DOHH2 (cell line): ENCODE measurements around the gene LDAH.

ENCODE experiments used
- H3F3A ChIP-seq: fragments of 200-600 bp; sonication (generic), shearing (Covaris generic); 2 replicates; pipeline ENCODE4 v1.6.0; 2016; ENCODE audit warnings: antibody characterized with exemption, mild to moderate bottlenecking; ENCODE audit not compliant: control insufficient read depth, insufficient read depth
- H3K27ac ChIP-seq: fragments of 200-600 bp; sonication (generic); 2 replicates; pipeline ENCODE4 v1.5.1; 2014; ENCODE audit warnings: low read depth, mild to moderate bottlenecking, low read length, moderate library complexity
- H3K27me3 ChIP-seq: fragments of 200-600 bp; sonication (generic); 2 replicates; pipeline ENCODE4 v1.6.1; 2014; ENCODE audit warnings: mild to moderate bottlenecking, low read length, mixed read lengths; ENCODE audit not compliant: control insufficient read depth
- H3K36me3 ChIP-seq: fragments of 200-600 bp; sonication (generic); 2 replicates; pipeline ENCODE4 v1.6.1; 2014; ENCODE audit warnings: mild to moderate bottlenecking, low read length, moderate library complexity, mixed read lengths; ENCODE audit not compliant: control insufficient read depth
- H3K4me1 ChIP-seq: fragments of 200-600 bp; sonication (generic); 2 replicates; pipeline ENCODE4 v1.6.1; 2014; ENCODE audit warnings: mild to moderate bottlenecking, low read length, mixed read lengths; ENCODE audit not compliant: control insufficient read depth
- H3K4me2 ChIP-seq: fragments of 200-600 bp; sonication (generic); 2 replicates; pipeline ENCODE4 v1.6.0; 2014; ENCODE audit warnings: mild to moderate bottlenecking, low read length, moderate library complexity
- H3K4me3 ChIP-seq: fragments of 200-600 bp; sonication (generic); 2 replicates; pipeline ENCODE4 v1.5.1; 2014; ENCODE audit warnings: mild to moderate bottlenecking, low read length, mixed read lengths
- H3K79me2 ChIP-seq: fragments of 200-600 bp; sonication (generic); 2 replicates; pipeline ENCODE4 v1.6.1; 2014; ENCODE audit warnings: mild to moderate bottlenecking, low read length, mixed read lengths; ENCODE audit not compliant: control insufficient read depth
- H3K9me2 ChIP-seq: fragments of 200-600 bp; sonication (generic); replicated peaks from 2 replicates; pipeline ENCODE4 v1.6.1; 2014; ENCODE audit warnings: mild to moderate bottlenecking, low read length, mixed read lengths; ENCODE audit not compliant: control insufficient read depth
- H3K9me3 ChIP-seq: fragments of 200-600 bp; sonication (generic); 2 replicates; pipeline ENCODE4 v1.6.1; 2014; ENCODE audit warnings: antibody characterized with exemption, low read length, mixed read lengths; ENCODE audit not compliant: control insufficient read depth, insufficient read depth
- H4K20me1 ChIP-seq: fragments of 200-600 bp; sonication (generic); 2 replicates; pipeline ENCODE4 v1.6.0; 2014; ENCODE audit warnings: low read depth, mild to moderate bottlenecking, antibody characterized with exemption, low read length, moderate library complexity; ENCODE audit not compliant: control insufficient read depth, insufficient read depth
- EZH2phosphoT487 ChIP-seq: fragments of 200-600 bp; sonication (generic); IDR thresholded peaks from 2 replicates; pipeline ENCODE4 v1.6.1; 2017; ENCODE audit warnings: borderline replicate concordance, mild to moderate bottlenecking, antibody characterized with exemption, low read length, moderate library complexity, mixed read lengths
- TF ChIP-seq, protein P1 (sequence below): fragments of 200-600 bp; sonication (generic); IDR thresholded peaks from one replicate; pipeline ENCODE4 v1.5.1; 2014; ENCODE audit warnings: antibody characterized with exemption, mild to moderate bottlenecking, low read depth, low read length; ENCODE audit not compliant: poor library complexity, severe bottlenecking

The LDAH gene

DNA sequence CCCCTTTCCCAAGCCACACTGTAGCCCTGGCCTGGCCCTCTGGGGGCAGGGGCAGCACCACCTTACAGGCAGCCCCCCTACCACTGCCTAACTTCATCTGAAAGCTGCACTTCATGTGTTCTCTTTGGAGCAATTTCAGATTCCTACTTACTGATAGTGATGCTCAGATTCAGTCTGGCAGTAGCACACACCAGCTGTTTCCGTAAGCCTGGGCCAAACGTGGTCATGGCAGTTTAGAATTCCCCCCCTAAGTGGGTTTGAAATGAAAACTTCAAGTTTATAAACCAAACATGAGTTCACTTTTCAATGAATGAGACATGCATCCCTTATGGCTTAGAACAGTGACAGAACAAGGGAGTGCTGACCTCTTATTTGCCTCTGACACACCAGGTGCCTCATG lies 126.5 kb downstream of the LDAH start:
- no peaks in the 10 kb centered on the region for H3K9me2 ChIP-seq
- no peaks in the 10 kb centered on the region for H3K79me2 ChIP-seq
- no peaks in the 10 kb centered on the region for H3K9me3 ChIP-seq
- H3K36me3 ChIP-seq: peaks cover 20% of the 10 kb centered on the region
- TF ChIP-seq EZH2phosphoT487: no peak
- TF ChIP-seq, protein P1, sequence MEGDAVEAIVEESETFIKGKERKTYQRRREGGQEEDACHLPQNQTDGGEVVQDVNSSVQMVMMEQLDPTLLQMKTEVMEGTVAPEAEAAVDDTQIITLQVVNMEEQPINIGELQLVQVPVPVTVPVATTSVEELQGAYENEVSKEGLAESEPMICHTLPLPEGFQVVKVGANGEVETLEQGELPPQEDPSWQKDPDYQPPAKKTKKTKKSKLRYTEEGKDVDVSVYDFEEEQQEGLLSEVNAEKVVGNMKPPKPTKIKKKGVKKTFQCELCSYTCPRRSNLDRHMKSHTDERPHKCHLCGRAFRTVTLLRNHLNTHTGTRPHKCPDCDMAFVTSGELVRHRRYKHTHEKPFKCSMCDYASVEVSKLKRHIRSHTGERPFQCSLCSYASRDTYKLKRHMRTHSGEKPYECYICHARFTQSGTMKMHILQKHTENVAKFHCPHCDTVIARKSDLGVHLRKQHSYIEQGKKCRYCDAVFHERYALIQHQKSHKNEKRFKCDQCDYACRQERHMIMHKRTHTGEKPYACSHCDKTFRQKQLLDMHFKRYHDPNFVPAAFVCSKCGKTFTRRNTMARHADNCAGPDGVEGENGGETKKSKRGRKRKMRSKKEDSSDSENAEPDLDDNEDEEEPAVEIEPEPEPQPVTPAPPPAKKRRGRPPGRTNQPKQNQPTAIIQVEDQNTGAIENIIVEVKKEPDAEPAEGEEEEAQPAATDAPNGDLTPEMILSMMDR: no peak
- no peak overlapping the region for H3K27ac ChIP-seq
- no peak overlapping the region for H3K4me3 ChIP-seq
- no peaks in the 10 kb centered on the region for H4K20me1 ChIP-seq
- H3F3A ChIP-seq: no peaks in the 10 kb centered on the region
- H3K4me2 ChIP-seq: no peak overlapping the region
- peaks cover 9% of the 10 kb centered on the region for H3K4me1 ChIP-seq
- no peaks in the 10 kb centered on the region for H3K27me3 ChIP-seq

DNA sequence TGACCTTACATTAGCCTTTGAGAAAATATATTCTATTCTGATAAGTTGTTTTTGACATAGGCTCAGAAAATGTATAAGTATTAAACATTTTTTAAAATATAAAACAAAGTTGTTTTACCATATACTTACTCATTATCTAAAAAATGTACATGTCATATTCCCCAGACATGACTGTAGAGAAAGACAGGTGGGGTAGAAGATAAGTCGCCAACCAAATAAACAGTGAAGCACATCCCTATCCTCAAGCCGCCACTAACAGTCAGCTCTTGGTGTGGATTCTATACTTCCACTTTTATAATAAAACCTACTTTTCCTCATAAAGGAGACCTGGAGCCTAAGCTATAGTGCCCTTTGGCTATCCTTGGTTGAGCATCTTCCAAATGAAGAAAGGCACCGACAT lies 129.6 kb downstream of the LDAH start:
- Histone ChIP-seq H3K4me2 (no peak overlapping the region), H3K9me2 (no peaks in the 10 kb centered on the region), H3K27me3 (no peaks in the 10 kb centered on the region), H4K20me1 (no peaks in the 10 kb centered on the region), H3K36me3 (peaks cover 13% of the 10 kb centered on the region), H3K4me1 (no peaks in the 10 kb centered on the region), H3F3A (no peaks in the 10 kb centered on the region), H3K27ac (no peak overlapping the region), H3K4me3 (no peak overlapping the region), H3K79me2 (no peaks in the 10 kb centered on the region), H3K9me3 (no peaks in the 10 kb centered on the region)
- TF ChIP-seq EZH2phosphoT487: no peak
- TF ChIP-seq, protein P1: no peak

DNA sequence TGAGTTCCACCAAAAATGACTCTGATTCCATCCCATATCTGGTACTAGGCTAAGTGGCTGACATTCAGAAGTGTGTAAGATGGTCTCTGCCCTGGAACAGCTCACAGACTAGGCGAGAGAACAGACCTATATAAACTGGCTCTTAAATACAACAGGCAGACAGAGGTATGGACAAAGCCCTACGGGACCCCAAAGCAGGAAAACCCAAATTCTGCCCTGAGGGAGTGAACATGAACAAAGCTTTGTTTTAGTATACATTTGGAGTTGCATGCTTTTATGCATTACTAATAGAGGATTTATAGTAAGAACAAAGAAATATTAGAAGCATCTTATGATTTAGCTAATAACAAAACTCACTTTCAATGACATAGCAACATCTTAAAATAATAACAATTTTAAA lies 130.8 kb downstream of the LDAH start:
- TF ChIP-seq, protein P1: no peak
- no peak for TF ChIP-seq EZH2phosphoT487
- Histone ChIP-seq H3K4me1 (no peaks in the 10 kb centered on the region), H3K9me3 (no peaks in the 10 kb centered on the region), H4K20me1 (no peaks in the 10 kb centered on the region), H3K79me2 (no peaks in the 10 kb centered on the region), H3K9me2 (no peaks in the 10 kb centered on the region), H3K4me3 (no peak overlapping the region), H3F3A (no peaks in the 10 kb centered on the region), H3K27ac (no peak overlapping the region), H3K36me3 (peaks cover 16% of the 10 kb centered on the region), H3K4me2 (no peak overlapping the region), H3K27me3 (no peaks in the 10 kb centered on the region)
